K562 (cell line): Measurements from ENCODE around the gene HEG1. TPM values are rescaled to one million over a fixed set of nuclear protein-coding genes. Genes with fewer than 3 reads are reported as not detected.

Experiments
- ATAC-seq: fragments of 200-7000 bp; cut with Tn5 transposase; 3 replicates; pipeline ENCODE4 v1.9.1; 2020; ENCODE audit warnings: moderate library complexity
- BruUV-seq: library from RNA; stranded (reverse); fragments of 400-500 nt; replicated peaks from 2 replicates; lab custom pipeline; 2021; lab: Mats Ljungman, UMichigan
- CTCF ChIA-PET: fragments of 300-600 bp; formaldehyde crosslinking; extraction: SDS; loops from one replicate; lab custom pipeline; 2021; ENCODE audit warnings: low intra/inter-chr PET ratio; lab: Yijun Ruan, JAX
- POLR2A ChIA-PET: fragments of 300-600, 350-650 bp; sonication (Branson Sonifier 250); formaldehyde crosslinking; extraction: SDS; loops from one replicate; lab custom pipeline; 2021; ENCODE audit warnings: antibody characterized with exemption, inconsistent platforms; lab: Yijun Ruan, JAX
- DNase-seq, 4 experiments: peaks; one replicate each; pipeline versions ENCODE4 v3.0.0 to v3.0.0-alpha.2; 2011 to 2018; ENCODE audit warnings: low spot score in 3 of 4, mixed read lengths in 3 of 4; ENCODE audit errors: extremely low read depth in 1 of 4
- FAIRE-seq: peaks from 2 replicates; lab custom pipeline; 2011; peaks lifted over from hg19 to GRCh38; lab: Jason Lieb, UNC
- H2AFZ ChIP-seq: 2 replicates; pipeline ENCODE4 v1.6.0; 2011; ENCODE audit warnings: low read depth, low read length, control low read depth, inconsistent platforms
- H3K27ac ChIP-seq: fragments of 200-600 bp; 3 replicates; pipeline ENCODE4 v1.8.0; 2011; ENCODE audit warnings: low read depth, mild to moderate bottlenecking, control low read depth, inconsistent platforms, low read length, moderate library complexity, mixed read lengths; ENCODE audit errors: extremely low read depth
- H3K27me3 ChIP-seq, 2 experiments: fragments of 300-600 bp in 1 of 2; 2 replicates in 1 of 2; 3 replicates in 1 of 2; pipeline versions ENCODE4 v1.6.0 to v1.8.0; 2011; ENCODE audit warnings: inconsistent platforms in 2 of 2, low read length in 2 of 2, mild to moderate bottlenecking in 1 of 2, mixed read lengths in 1 of 2, moderate library complexity in 1 of 2; ENCODE audit not compliant: control insufficient read depth in 2 of 2, insufficient read depth in 2 of 2
- H3K36me3 ChIP-seq: fragments of 300-600 bp; 3 replicates; pipeline ENCODE4 v1.8.0; 2011; ENCODE audit warnings: mild to moderate bottlenecking, low read length, inconsistent platforms; ENCODE audit not compliant: control insufficient read depth, insufficient read depth
- H3K4me1 ChIP-seq, 2 experiments: fragments of 200-600 bp in 1 of 2; replicated peaks in 1 of 2; 2 replicates in 1 of 2; 3 replicates in 1 of 2; pipeline versions ENCODE4 v1.5.1 to v1.8.0; 2011; ENCODE audit warnings: inconsistent platforms in 2 of 2, low read length in 2 of 2, mild to moderate bottlenecking in 1 of 2, mixed read lengths in 1 of 2, moderate library complexity in 1 of 2; ENCODE audit not compliant: control insufficient read depth in 2 of 2, insufficient read depth in 2 of 2
- H3K4me2 ChIP-seq: 2 replicates; pipeline ENCODE4 v1.6.1; 2011; ENCODE audit warnings: low read length, control low read depth, inconsistent platforms, mixed read lengths; ENCODE audit not compliant: insufficient read depth
- H3K4me3 ChIP-seq: fragments of 200-600 bp; sonication (generic), shearing (Covaris generic); 2 replicates; pipeline ENCODE4 v1.5.1; 2016; ENCODE audit warnings: control low read depth, inconsistent platforms
- H3K79me2 ChIP-seq: fragments of 200-600 bp; 3 replicates; pipeline ENCODE4 v1.8.0; 2011; ENCODE audit warnings: low read length, inconsistent platforms; ENCODE audit not compliant: control insufficient read depth, insufficient read depth
- H3K9ac ChIP-seq, 2 experiments: 2 replicates each; pipeline versions ENCODE4 v1.6.0 to v1.6.1; 2011; ENCODE audit warnings: low read depth in 2 of 2, low read length in 2 of 2, control low read depth in 1 of 2, inconsistent platforms in 1 of 2, mild to moderate bottlenecking in 1 of 2, mixed read lengths in 1 of 2; ENCODE audit not compliant: insufficient read depth in 1 of 2
- H3K9me1 ChIP-seq: one replicate; pipeline ENCODE4 v1.6.0; 2011; ENCODE audit warnings: inconsistent platforms, mild to moderate bottlenecking, low read length, moderate library complexity; ENCODE audit not compliant: control insufficient read depth, insufficient read depth
- H3K9me3 ChIP-seq: replicated peaks from 2 replicates; pipeline ENCODE4 v1.5.1; 2011; ENCODE audit warnings: low read depth, low read length, inconsistent platforms; ENCODE audit not compliant: control insufficient read depth, insufficient read depth
- H4K20me1 ChIP-seq: replicated peaks from 2 replicates; pipeline ENCODE4 v1.6.1; 2011; ENCODE audit warnings: low read length, inconsistent platforms, mixed read lengths; ENCODE audit not compliant: control insufficient read depth, insufficient read depth
- FOXA1 ChIP-seq: fragments of 450-650 bp; IDR thresholded peaks from 2 replicates; pipeline ENCODE4 v1.6.1; 2016; ENCODE audit warnings: mild to moderate bottlenecking, borderline replicate concordance
- HIVEP1 ChIP-seq: fragments of 250-450 bp; sonication (Bioruptor Pico); IDR thresholded peaks from 2 replicates; pipeline ENCODE4 v1.4.0; 2020; ENCODE audit warnings: mild to moderate bottlenecking
- POLR3G ChIP-seq: IDR thresholded peaks from 2 replicates; pipeline ENCODE4 v1.6.1; 2011; ENCODE audit not compliant: insufficient read length, insufficient replicate concordance; ENCODE audit errors: extremely low read depth
- PTRF ChIP-seq: fragments of 450-650 bp; IDR thresholded peaks from 2 replicates; pipeline ENCODE4 v1.6.1; 2016; ENCODE audit warnings: mild to moderate bottlenecking, missing genetic modification characterization, missing compliant biosample characterization
- RBM22 ChIP-seq: fragments of 200-400 bp; formaldehyde crosslinking; IDR thresholded peaks from 2 replicates; pipeline ENCODE4 v1.6.1; 2018; ENCODE audit warnings: low read length, low read depth; ENCODE audit not compliant: poor library complexity, severe bottlenecking
- ZNF584 ChIP-seq: fragments of 200-800 bp; sonication (Bioruptor generic); IDR thresholded peaks from 2 replicates; pipeline ENCODE4 v1.6.1; 2016; ENCODE audit warnings: low read depth, mild to moderate bottlenecking, missing genetic modification characterization, missing compliant biosample characterization
- WGBS: fragments of 100-300 bp; shearing (Covaris generic); methylation state at CpG from one replicate; pipeline ENCODE4 v1.1.6; 2016; ENCODE audit warnings: low coverage, mixed read lengths; ENCODE audit not compliant: insufficient coverage; ENCODE audit errors: missing lambda C conversion rate; 5-methylcytosine and 5-hydroxymethylcytosine counted together
- in situ Hi-C: fragments of 300-500 bp; cut with MboI; formaldehyde crosslinking; loops from 4 replicates; pipeline ENCODE4 v1.15.0; 2018; ENCODE audit warnings: inconsistent platforms, mixed read lengths
- intact Hi-C: fragments of 100-400 bp; cut with micrococcal nuclease; formaldehyde crosslinking; loops from 2 replicates; pipeline ENCODE4 v1.14.2; 2022
- polyA plus RNA-seq, 8 experiments: library from polyadenylated mRNA; depleted of rRNA in 4 of 8; stranded (reverse) in 5 of 8; unstranded in 3 of 8; fragments of >200 nt; fragmentation: Nextera tagmentation in 2 of 8; fragmentation: Illumina TruSeq in 1 of 8; extraction: Ambion mirVana in 2 of 8; extraction: Trizol in 1 of 8; gene quantifications; 2 replicates each; pipeline versions ENCODE4 v1.2.1 to v1.2.3, GENCODE V29; 2011 to 2014; ENCODE audit warnings: inconsistent platforms in 1 of 8, missing spikeins in 1 of 8
- total RNA-seq, 7 experiments: library from RNA; depleted of rRNA in 6 of 7; stranded (reverse); fragments of >200 nt in 6 of 7; fragmentation: Illumina TruSeq in 2 of 7; extraction: Trizol in 2 of 7; gene quantifications; 2 replicates each; pipeline versions ENCODE4 v1.2.1 to v1.2.3, GENCODE V29; 2011 to 2021; ENCODE audit warnings: low replicate concordance in 1 of 7
- TF ChIP-seq, protein P1 (sequence below): fragments of 450-650 bp; IDR thresholded peaks from 2 replicates; pipeline ENCODE4 v1.6.1; 2016; ENCODE audit warnings: low read depth
- TF ChIP-seq, protein P2 (sequence below), 3 experiments: IDR thresholded peaks in 2 of 3; conservative IDR thresholded peaks in 1 of 3; 2 replicates each; pipeline ENCODE4 v1.5.1; 2011 to 2012; ENCODE audit warnings: low read length in 3 of 3, mild to moderate bottlenecking in 3 of 3, control low read depth in 2 of 3, improper control_type of control experiment in 1 of 3, inconsistent platforms in 1 of 3, low read depth in 1 of 3, mixed read lengths in 1 of 3, moderate library complexity in 1 of 3; ENCODE audit not compliant: insufficient read depth in 2 of 3

Gene HEG1
- total and polyA plus RNA-seq, 9 of the 15 experiments (the other 6 are each of a cell fraction or from before 2014, with no cell fraction given): 0.24 TPM; not detected in 8

DNA sequence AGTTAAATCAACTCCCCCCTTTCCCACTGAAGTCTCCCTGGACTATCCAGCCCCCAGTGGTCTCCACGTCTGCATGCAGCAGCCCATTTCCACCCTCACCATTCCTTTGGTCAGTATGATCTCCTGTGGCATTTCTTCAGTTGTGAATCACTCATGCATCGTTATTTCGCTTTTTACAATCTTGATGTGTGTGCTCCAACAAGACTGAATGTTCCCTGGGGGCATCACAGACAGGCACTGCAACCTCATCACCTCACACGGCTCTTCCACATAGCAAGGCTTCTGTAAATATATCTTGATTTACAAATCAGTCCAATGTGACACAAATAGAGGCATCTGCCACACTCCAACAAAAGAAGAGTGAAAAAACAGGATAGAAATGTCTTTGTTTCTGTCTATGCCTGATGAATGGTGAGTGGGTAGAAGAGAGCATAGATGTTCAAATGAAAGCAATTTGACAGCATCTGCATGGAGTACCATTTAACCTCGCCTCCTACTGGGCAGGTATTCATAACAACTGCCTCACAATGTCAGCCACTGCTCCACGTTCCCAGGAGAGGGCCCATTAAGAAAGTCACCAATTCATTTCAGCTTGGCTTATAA, 5.2 kb downstream of the HEG1 start:
- H3K4me3 ChIP-seq: no peak overlapping the region
- in situ Hi-C loops (no loop called here), intact Hi-C loops (no loop called here)
- no TSS peak for BruUV-seq
- POLR2A ChIA-PET: no interaction called here
- FAIRE-seq (no peak), DNase-seq (no peak), ATAC-seq (no peak)
- no peaks in the 10 kb centered on the region for H4K20me1 ChIP-seq
- H3K9me3 ChIP-seq: no peaks in the 10 kb centered on the region
- no peaks in the 10 kb centered on the region for H3K79me2 ChIP-seq
- no peak overlapping the region for H3K9ac ChIP-seq
- H3K27me3 ChIP-seq: peaks cover 25 to 56% of the 10 kb centered on the region in 2 experiments
- no peak overlapping the region for H2AFZ ChIP-seq
- H3K4me1 ChIP-seq: peaks cover 0 to 5% of the 10 kb centered on the region in 2 experiments; a peak in 2 of 5 replicates
- no peak for TF ChIP-seq RBM22
- TF ChIP-seq, protein P1, sequence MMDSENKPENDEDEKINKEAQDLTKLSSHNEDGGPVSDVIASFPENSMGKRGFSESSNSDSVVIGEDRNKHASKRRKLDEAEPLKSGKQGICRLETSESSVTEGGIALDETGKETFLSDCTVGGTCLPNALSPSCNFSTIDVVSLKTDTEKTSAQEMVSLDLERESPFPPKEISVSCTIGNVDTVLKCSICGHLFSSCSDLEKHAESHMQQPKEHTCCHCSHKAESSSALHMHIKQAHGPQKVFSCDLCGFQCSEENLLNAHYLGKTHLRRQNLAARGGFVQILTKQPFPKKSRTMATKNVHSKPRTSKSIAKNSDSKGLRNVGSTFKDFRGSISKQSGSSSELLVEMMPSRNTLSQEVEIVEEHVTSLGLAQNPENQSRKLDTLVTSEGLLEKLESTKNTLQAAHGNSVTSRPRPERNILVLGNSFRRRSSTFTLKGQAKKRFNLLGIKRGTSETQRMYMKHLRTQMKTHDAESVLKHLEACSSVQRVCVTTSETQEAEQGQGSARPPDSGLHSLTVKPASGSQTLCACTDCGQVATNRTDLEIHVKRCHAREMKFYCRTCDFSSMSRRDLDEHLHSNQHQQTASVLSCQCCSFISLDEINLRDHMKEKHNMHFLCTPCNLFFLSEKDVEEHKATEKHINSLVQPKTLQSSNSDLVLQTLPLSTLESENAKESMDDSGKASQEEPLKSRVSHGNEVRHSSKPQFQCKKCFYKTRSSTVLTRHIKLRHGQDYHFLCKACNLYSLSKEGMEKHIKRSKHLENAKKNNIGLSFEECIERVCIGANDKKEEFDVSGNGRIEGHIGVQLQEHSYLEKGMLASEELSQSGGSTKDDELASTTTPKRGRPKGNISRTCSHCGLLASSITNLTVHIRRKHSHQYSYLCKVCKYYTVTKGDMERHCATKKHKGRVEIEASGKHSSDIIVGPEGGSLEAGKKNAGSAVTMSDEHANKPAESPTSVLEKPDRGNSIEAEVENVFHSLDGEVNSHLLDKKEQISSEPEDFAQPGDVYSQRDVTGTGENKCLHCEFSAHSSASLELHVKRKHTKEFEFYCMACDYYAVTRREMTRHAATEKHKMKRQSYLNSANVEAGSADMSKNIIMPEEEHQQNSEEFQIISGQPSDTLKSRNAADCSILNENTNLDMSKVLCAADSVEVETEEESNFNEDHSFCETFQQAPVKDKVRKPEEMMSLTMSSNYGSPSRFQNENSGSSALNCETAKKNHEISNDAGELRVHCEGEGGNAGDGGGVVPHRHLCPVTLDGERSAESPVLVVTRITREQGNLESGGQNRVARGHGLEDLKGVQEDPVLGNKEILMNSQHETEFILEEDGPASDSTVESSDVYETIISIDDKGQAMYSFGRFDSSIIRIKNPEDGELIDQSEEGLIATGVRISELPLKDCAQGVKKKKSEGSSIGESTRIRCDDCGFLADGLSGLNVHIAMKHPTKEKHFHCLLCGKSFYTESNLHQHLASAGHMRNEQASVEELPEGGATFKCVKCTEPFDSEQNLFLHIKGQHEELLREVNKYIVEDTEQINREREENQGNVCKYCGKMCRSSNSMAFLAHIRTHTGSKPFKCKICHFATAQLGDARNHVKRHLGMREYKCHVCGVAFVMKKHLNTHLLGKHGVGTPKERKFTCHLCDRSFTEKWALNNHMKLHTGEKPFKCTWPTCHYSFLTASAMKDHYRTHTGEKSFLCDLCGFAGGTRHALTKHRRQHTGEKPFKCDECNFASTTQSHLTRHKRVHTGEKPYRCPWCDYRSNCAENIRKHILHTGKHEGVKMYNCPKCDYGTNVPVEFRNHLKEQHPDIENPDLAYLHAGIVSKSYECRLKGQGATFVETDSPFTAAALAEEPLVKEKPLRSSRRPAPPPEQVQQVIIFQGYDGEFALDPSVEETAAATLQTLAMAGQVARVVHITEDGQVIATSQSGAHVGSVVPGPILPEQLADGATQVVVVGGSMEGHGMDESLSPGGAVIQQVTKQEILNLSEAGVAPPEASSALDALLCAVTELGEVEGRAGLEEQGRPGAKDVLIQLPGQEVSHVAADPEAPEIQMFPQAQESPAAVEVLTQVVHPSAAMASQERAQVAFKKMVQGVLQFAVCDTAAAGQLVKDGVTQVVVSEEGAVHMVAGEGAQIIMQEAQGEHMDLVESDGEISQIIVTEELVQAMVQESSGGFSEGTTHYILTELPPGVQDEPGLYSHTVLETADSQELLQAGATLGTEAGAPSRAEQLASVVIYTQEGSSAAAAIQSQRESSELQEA: no peak
- no peak for TF ChIP-seq POLR3G
- TF ChIP-seq ZNF584 (CRISPR knock-in tag): no peak
- TF ChIP-seq PTRF (tag): no peak
- TF ChIP-seq, protein P2, sequence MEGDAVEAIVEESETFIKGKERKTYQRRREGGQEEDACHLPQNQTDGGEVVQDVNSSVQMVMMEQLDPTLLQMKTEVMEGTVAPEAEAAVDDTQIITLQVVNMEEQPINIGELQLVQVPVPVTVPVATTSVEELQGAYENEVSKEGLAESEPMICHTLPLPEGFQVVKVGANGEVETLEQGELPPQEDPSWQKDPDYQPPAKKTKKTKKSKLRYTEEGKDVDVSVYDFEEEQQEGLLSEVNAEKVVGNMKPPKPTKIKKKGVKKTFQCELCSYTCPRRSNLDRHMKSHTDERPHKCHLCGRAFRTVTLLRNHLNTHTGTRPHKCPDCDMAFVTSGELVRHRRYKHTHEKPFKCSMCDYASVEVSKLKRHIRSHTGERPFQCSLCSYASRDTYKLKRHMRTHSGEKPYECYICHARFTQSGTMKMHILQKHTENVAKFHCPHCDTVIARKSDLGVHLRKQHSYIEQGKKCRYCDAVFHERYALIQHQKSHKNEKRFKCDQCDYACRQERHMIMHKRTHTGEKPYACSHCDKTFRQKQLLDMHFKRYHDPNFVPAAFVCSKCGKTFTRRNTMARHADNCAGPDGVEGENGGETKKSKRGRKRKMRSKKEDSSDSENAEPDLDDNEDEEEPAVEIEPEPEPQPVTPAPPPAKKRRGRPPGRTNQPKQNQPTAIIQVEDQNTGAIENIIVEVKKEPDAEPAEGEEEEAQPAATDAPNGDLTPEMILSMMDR (IDR thresholded peaks at IDR 0.05 in 2 of 3, conservative IDR thresholded peaks at IDR 0.05 in 1 of 3; ENCODE audit: insufficient read depth in 2 of 3, low read depth in 1 of 3, low read length in 3 of 3): no peak
- no peak for TF ChIP-seq FOXA1
- TF ChIP-seq HIVEP1: no peak
- CTCF ChIA-PET: no interaction called here
- 0% methylated on average over 6 of the region's 6 CpGs for WGBS
- no peaks in the 10 kb centered on the region for H3K9me1 ChIP-seq
- no peak overlapping the region for H3K4me2 ChIP-seq
- H3K36me3 ChIP-seq: no peaks in the 10 kb centered on the region
- no peak overlapping the region for H3K27ac ChIP-seq
